22Rv1 (cell line): ENCODE results near the gene IQCK.

ENCODE experiments used
- H3K27ac ChIP-seq: fragments of 450-650 bp; 2 replicates; pipeline ENCODE4 v1.5.1; 2017
- ZFX ChIP-seq: fragments of 450-650 bp; IDR thresholded peaks from 2 replicates; pipeline ENCODE4 v1.6.1; 2017; ENCODE audit warnings: antibody characterized with exemption, borderline replicate concordance
- TF ChIP-seq, protein P1 (sequence below): fragments of 450-650 bp; IDR thresholded peaks from 2 replicates; pipeline ENCODE4 v1.5.1; 2017; ENCODE audit warnings: mild to moderate bottlenecking

Gene IQCK

DNA sequence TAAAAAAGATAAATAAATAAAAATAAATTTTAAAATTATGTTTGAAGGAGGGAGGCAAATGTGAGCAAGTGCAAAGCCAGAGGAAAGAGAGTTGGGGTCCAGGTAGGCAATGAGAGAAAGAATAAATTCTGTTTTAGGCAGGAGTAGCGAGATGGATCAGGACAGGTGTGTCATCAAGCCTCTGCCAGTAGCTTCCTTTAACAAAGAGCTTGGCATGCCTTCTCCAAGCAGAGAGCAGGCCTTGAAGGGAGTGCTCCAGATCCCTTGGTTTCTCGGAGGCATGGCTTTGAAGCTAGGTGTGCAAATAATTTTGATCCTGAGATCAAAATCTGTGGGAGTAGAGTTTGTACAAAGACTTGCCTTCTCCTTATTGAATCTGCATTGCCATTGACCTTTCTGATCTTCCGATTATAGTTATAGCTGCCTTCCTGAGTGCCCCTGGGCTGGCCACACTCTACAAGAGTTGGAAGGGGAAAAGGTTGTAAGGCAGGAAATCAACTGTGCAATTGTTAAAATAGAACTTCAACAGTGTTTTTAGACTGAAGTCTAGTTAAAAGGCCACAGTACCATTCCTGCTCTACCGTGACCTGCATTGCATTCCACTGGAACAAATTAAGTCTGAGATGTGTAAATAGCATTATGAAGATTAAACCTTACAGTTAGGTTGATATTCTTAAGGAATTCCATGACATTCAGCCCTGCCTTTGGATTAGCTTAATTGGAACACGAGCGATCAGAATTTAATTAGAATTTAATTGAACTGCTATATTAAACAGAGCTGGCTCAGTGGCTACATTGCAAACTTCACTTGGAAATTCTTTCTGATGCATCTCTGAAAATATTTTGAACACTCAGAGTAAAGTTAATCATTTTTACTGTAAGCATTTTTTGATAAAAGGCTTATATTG is 33.7 kb downstream of the IQCK start:
- H3K27ac ChIP-seq, result no peak overlapping the region
- TF ChIP-seq, protein P1, sequence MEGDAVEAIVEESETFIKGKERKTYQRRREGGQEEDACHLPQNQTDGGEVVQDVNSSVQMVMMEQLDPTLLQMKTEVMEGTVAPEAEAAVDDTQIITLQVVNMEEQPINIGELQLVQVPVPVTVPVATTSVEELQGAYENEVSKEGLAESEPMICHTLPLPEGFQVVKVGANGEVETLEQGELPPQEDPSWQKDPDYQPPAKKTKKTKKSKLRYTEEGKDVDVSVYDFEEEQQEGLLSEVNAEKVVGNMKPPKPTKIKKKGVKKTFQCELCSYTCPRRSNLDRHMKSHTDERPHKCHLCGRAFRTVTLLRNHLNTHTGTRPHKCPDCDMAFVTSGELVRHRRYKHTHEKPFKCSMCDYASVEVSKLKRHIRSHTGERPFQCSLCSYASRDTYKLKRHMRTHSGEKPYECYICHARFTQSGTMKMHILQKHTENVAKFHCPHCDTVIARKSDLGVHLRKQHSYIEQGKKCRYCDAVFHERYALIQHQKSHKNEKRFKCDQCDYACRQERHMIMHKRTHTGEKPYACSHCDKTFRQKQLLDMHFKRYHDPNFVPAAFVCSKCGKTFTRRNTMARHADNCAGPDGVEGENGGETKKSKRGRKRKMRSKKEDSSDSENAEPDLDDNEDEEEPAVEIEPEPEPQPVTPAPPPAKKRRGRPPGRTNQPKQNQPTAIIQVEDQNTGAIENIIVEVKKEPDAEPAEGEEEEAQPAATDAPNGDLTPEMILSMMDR, result no peak
- TF ChIP-seq ZFX, result no peak

DNA sequence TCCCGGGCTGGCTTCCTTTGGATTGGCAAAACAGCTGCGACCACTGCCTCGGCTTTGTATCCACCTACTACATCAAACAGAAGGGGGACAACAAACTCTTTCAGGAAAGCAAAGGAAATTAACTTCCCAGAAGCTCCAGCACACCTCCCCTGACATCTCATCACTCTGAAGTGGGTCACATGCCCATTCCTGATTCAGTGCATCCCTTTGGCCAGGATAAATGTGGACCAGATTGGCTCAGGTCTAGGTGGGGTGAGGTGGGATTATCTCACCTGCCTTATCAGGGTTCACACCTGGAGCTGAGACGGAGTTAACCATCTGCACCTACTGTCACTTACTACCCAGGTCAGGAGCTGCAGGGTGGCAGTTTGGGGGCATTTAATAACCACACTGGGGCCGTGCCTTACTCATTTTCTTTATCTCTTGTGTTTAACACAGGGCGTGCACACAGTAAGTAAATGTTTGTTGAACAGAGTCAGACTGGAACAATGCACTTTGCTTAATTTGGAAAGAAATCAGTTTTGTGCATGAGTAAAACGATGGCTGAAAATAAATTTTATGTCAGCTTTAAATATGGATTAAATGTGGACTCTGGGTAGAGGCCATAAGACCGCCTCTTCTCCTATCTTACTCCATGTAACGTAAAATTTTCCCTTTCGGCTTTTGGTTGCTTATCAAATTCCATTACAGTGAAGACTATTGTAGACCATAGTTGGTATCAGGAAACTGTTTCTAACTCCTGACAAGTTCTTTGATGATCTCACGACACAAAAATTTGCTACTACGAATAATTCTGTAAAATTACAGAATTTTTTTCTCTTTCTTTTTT is 36.0 kb downstream of the IQCK start:
- no peak overlapping the region for H3K27ac ChIP-seq
- TF ChIP-seq, protein P1, result no peak
- TF ChIP-seq ZFX, result no peak

DNA sequence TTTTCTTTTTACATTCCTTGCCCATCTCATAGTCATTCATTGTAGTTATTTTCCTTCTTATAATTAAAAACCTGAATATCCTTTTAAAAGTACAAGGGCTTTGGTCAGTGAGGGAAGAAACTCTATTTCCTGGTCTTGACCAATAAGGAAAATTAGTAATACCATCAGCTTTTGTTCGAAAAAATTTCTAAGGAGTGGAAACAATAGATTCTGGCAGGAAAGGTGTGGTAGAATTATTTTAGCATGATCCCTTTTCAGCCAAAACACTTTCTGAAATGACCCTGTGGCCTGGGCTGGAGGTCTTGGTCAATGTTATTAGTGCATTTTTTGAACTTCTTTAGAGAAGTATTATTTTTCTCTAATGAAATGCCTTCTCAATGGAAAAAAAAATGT is 36.6 kb downstream of the IQCK start:
- TF ChIP-seq, protein P1, result no peak
- no peak for TF ChIP-seq ZFX
- no peak overlapping the region for H3K27ac ChIP-seq

DNA sequence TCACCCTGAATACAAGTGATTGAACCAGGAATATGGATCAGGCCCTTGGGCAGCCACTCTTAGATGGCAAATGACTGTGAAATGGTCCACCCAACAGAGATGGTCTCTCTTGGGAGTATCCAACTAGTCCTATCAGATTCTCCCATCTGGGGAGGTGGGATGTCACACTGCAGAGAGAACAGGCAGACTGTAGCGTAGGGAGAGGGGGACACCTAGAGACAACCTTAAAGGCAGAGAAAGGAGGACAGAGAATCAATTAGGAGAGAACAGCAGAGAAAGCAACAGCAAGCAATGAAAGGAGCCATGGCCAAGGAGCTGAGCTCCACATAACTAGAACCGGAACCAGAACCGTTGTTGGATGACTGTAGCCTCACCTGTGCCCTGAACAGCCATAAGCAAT is 37.2 kb downstream of the IQCK start:
- TF ChIP-seq, protein P1, result no peak
- TF ChIP-seq ZFX, result no peak
- no peak overlapping the region for H3K27ac ChIP-seq

DNA sequence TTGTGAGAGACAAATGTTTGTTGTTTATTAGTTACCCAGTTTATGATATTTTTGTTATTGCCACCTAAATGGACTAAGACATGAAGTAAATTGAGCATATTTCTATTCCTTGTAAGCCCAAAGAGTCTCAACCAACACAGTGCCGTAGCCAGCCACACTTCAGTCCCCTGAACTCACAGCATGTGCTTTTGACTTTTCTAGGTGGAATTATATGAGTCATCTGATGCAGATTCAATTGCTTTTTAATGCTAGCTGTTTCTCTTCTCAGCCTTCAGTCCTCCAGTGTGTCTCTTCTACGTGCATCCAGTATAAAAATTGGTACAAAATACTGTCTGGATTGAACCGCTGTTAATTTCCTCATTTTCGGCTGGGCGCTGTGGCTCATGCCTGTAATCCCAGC is 39.0 kb downstream of the IQCK start:
- TF ChIP-seq, protein P1, result no peak
- no peak for TF ChIP-seq ZFX

DNA sequence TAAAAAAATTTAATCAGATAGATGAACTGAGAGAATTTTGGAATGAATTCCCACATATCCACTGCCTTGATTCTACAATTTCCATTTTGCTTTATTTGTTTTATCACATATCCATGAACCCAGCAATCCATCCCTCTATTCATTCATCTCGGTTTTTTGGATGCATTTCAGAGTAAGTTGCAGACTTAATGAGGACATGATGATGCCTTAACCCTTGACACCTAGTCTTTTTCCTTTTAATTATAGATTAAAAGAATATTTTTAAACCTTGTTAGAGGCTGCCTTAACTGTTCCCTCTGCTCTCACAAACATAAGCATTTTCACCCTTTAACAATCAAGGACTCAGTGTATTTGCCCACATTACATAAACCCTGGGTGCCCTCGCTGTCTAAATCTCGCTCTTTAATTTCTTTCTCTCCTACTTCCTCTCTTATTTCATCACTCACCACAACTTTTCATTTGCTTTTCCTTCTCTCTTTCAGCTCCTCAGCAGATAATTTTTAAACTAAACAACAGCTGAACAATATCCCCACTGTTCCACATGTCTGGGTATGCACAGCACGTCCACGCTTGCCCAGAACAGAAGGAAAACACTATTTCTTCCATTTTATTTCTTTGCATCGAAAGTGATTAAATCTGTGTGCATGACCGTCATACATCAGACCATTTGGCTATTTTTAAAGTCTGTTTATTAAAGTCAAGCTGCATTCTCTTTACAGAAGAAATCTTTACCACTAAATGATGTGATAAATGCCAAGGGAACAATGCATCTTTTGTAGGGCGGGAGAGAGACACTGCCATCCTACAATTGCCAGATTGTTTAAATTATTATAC is 39.9 kb downstream of the IQCK start:
- TF ChIP-seq ZFX, result no peak
- TF ChIP-seq, protein P1, result no peak
- no peak overlapping the region for H3K27ac ChIP-seq

More for the DNA sequence above, 39.0 kb downstream of the IQCK start:
- no peak overlapping the region for H3K27ac ChIP-seq
